Posterior cingulate gyrus (tissue), 11 donors: ENCODE data around the gene ABCC4.

Source experiments
- DNase-seq, 10 donors: peaks; one replicate each; pipeline versions ENCODE4 v3.0.0 to v3.0.0-alpha.2; 2020 to 2021; ENCODE audit warnings: mixed read lengths in 3 of 10
- intact Hi-C: fragments of 100-400 bp; cut with DNase I; formaldehyde crosslinking; loops from one replicate; pipeline ENCODE4 v1.15.1; 2023

The ABCC4 gene

DNA sequence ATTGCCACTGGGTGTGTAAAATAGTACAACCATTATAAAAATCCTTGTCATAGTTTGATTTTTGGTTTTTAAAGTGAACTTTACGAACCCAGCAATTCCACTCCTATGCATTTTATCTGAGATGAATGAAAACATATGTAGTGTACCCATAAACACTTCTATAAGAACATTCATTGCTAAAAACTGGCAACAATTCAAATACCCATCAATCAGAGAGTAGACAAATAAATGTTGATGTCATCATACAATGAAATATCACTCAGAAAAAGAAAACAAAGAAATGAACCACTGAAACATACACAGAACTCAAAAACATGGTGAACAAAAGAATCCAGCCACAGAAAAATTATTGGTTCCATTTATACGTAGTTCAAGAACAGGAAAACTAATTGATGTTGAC is 202.3 kb downstream of the ABCC4 start:
- intact Hi-C loops = no loop called here
- no peak for DNase-seq

DNA sequence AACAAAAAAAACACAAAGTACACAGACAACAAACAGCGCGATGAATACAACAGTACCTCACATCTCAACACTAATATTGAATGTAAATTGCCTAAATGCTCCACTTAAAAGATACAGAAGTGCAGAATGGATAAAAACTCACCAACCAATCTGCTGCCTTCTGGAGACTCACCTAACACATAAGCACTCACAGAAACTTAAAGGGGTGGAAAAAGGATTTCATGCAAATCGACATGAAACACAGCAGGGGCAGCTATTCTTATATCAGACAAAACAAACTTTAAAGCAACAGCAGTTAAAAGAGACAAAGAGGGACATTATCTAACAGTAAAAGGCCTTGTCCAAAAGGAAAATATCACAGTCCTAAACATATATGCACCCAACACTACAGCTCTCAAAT is 209.5 kb downstream of the ABCC4 start:
- intact Hi-C loops = no loop called here
- no peak for DNase-seq

GRCh38 chr13:95087746-95088305 is 213.4 kb downstream of the ABCC4 start:
- no peak for DNase-seq
- intact Hi-C loops = no loop called here

- intact Hi-C loops = no loop called here
- no peak for DNase-seq
These were observed 214.5 kb downstream of the ABCC4 start for GRCh38 chr13:95086761-95087160.

DNA sequence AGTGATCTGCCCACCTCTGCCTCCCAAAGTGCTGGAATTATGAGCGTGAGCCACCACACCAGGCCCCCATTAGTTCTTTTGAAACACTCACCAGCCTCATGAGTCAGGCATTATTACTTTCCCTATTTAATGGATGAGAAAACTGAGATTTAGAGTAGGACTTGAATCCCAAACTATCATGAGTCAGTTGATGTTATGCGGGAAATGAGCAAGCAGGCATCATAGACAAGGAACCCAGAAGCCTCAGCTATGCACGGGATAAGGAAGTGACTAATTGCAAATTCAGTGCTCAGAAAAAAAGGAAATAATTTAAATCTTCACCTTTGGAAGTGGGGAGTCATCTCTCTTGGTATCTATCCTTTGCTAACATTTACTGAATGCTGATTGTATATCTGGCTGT is 217.5 kb downstream of the ABCC4 start:
- intact Hi-C loops = no loop called here

DNA sequence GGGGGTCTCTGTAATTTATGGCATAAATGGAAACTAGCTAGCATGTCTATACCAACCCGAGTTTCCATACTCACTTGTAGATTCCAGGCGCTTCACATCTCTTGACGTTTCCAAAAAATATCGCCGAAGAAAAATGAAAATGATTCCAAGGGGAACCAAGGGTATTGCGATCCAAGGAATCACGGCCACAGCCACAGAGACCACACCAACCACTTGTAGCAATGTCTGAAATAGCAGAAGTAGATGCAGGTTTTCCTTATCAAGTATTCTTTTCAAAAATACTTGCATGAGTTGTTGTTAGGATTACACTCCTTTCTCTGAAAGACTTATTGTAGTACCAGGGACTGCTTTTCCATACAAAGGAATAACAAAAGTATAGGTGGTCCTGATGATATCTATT is 218.2 kb downstream of the ABCC4 start:
- no peak for DNase-seq
- intact Hi-C loops = no loop called here

More for the DNA sequence above, 217.5 kb downstream of the ABCC4 start:
- DNase-seq = no peak

DNA sequence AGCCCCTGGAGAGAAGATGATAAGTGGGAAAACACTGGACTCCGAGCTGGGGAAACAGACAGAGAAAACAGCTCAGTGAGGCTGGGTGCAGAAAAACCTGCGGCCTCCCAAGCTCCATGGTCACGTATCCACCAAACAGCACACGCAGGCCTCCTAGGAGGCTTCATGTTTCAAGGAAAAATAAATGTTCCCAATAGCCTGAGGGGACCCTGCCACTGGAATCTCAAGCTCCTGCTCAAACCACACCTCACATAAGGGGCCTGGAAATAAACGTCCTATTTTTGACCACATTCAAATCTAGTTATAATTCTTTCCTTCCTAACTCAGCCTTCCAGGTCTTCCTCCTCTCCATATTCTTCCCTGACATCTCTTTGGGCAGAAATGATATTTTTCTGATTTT is 225.7 kb downstream of the ABCC4 start:
- intact Hi-C loops = no loop called here
- no peak for DNase-seq

GRCh38 chr13:95074820-95075219 is 226.4 kb downstream of the ABCC4 start:
- DNase-seq = no peak
- intact Hi-C loops = no loop called here

GRCh38 chr13:95073747-95074311 is 227.4 kb downstream of the ABCC4 start:
- DNase-seq = no peak
- intact Hi-C loops = no loop called here

GRCh38 chr13:95067303-95067702 is 233.9 kb downstream of the ABCC4 start:
- intact Hi-C loops = no loop called here
- no peak for DNase-seq

DNA sequence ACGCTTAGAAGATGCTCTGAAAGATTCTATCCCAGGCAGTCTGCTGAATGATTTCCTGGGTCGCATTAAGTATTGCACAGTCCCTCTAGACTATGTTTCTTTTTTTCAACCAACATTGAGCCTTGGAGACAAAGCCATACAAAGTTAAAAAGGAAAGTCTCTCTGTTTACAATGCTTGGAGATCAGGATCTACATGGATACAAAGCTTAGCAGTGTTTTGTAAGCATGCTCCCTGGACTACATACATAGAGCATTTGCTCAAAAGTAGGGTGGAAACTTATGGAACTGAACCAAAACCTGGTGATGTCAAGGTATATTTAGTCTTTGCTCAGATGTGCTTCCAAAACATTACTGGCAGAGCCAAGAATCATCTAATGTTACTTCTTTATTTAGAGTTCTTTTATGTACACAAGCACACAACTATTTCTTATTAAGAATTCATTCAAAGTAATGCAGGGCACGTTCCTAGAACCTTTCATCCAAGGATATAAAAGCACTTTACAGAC is 241.2 kb downstream of the ABCC4 start:
- intact Hi-C loops = no loop called here
- DNase-seq = no peak

DNA sequence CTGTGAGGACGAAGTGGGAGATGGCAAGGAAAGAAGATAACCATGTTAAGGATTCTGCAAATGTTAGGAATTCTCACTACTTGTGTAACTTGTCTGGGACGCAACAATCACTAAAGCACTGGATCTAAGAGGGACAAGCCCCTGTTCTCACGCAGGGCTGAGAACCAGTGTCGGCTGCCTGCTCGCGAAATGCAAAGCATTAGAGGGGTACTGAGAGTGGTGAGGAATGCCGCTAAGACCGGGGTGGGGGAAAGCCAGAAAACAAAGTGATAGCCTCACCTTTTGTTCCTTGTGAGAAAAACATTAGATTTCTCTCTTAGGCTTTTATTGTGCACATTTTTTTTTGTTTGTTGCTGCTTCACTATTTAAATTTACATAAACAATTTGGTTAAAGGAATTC is 241.9 kb downstream of the ABCC4 start:
- no peak for DNase-seq
- intact Hi-C loops = no loop called here

DNA sequence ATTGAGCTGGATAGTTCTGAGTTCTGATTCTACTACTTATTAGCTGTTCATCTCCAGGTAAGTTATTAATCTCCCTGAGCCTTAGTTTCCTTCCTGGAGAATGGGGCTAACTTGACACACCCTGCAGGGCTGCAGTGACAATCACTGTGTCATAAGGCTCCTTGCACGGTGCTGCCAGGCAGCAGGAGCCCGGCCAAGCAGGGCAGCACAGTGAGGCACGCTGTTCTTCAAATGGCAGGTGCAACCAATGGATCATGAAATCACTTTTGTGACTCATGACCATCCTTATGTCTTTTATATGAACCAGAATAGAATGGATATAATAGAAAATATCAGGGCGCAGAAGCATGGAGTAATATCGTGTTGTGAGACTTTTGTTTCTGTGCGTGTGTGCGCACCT is 242.6 kb downstream of the ABCC4 start:
- intact Hi-C loops = no loop called here
- DNase-seq = no peak

DNA sequence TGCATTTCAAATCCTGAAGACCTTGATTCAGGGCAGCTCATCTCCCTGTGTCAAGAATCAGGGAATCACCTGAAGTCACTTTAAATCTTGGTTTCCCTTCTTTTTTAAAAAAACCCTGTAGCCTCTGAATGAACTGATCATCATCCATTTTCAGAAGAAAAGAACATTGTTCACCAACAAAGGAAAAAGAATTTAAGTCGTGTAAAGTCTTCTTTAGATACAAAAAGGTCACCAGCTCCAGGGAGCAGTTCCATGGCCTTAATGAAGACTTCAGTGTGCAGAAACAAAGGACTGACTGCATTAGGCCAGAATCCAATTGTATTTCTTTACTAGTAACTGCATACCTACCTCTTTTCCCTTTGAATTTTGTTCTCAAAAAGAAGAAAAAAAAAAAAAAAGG is 245.0 kb downstream of the ABCC4 start:
- no peak for DNase-seq
- intact Hi-C loops = no loop called here

GRCh38 chr13:95050800-95051615 is 250.2 kb downstream of the ABCC4 start:
- DNase-seq = no peak
- intact Hi-C loops = no loop called here

DNA sequence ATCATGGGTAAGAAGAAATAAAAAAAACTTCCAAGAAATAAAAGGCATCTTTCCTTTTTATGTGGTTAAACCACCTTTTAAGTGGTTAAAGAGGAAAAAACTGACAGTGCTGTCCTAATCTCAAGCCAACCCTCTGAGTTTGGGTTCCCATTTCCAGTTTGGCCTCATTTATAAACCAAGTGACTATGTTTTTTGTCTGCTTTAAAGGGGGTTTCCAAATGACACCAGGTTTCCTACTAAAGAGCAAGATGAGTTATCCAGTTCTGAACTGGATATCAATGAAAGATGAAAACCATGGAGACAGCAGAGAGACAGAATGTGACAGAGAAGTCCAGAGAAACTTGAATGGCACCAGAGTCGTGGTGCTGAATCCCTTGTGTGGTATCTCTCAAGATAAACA is 251.5 kb downstream of the ABCC4 start:
- intact Hi-C loops = no loop called here
- no peak for DNase-seq

DNA sequence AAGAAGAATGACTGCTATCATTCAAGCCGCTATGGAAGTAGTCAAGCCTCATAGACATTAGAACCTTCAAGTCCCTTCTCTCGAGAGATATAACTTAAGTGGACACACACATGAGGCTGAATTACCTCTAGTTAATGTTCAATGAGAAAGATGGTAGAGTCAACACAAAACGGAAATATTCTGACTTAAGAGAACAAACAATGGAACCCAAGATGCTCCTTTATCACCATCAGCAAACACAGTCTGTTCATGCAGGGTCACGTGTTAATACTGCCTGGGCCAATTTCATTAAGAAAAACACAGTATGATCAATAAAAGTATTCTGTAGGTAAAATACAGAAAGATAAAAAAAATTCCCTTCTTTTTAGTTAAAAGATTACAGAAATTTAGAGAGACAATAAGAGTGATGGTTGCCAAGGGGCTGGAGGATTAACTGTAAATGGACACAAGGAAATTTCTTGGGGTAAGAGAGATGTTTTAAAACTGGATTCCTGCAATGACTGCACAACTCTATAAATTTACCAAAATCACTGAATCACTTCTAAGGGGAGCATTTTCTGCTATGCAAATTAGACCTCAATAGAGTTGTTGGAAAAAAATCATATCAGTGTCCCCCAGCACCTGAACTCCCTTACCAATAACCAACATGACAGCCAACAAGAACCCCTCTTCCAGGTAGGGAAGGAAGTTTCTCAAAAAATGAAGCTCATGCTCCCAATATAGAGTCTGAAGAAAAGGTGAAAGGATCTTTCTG is 256.6 kb downstream of the ABCC4 start:
- intact Hi-C loops = no loop called here
- DNase-seq = no peak

DNA sequence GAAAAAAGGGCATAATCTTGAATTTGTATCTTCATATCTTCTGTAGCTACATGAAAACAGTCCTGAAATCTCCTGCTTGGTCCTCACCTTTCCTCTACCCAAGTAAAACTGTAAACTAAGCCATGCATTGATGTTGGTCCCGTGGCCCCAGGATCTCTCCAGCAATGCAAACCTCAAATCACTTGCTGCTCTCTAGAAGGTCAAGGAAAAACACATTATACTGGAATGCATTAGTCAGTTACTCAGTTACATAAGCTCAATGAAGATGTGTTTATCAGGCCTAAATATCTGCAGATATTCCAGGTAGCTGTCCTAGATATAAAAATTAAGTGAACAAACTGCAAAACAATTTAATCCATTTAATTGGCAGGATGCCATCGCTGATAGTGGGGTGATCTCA is 261.8 kb downstream of the ABCC4 start:
- no peak for DNase-seq
- intact Hi-C loops = no loop called here

DNA sequence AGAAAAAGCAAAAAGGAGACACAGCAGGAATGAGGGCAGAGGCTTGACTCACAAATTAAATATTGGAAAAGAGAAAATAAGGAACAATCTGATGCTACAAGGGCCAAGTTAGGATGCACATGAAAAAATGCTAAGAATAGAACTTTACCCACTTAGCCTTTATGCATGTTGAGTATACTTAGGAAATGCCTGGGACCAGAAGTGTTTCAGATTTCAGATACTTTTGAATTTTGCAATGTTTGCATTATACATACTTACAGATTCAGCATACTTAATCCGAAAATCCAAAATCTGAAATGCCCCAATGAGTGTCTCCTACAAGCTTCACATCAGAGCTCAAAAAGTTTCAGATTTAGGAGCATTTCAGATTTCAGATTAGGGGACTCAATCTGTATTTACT is 262.3 kb downstream of the ABCC4 start:
- DNase-seq = no peak
- intact Hi-C loops = no loop called here

- DNase-seq = no peak
- intact Hi-C loops = no loop called here
These were observed 265.7 kb downstream of the ABCC4 start for GRCh38 chr13:95035311-95036109.
